ENCODE results near the gene CD47.

- TF ChIP-seq CTCF (IDR thresholded peaks at IDR 0.05) (no peak), POLR2A (IDR thresholded peaks at IDR 0.05) (no peak), EP300 (IDR thresholded peaks at IDR 0.05) (no peak), POLR2AphosphoS5 (IDR thresholded peaks at IDR 0.05) (no peak)
These were observed 42.2 kb upstream of the CD47 start for GRCh38 chr3:108133048-108133369.
